ENCODE data around the gene CAMK2D.
"Not testable (repeated sequence)": the region's sequence is repeated elsewhere in the genome, so short reads cannot be mapped to it uniquely, and the experiment has no call there.

CAMK2D gene

GRCh38 chr4:113730467-113731216, 30.9 kb downstream of the CAMK2D start:
- DNase-seq: peak; percentile 57

GRCh38 chr4:113727802-113728201, 33.7 kb downstream of the CAMK2D start:
- no peak for DNase-seq

GRCh38 chr4:113725963-113726362, 35.6 kb downstream of the CAMK2D start:
- DNase-seq: no peak

DNA sequence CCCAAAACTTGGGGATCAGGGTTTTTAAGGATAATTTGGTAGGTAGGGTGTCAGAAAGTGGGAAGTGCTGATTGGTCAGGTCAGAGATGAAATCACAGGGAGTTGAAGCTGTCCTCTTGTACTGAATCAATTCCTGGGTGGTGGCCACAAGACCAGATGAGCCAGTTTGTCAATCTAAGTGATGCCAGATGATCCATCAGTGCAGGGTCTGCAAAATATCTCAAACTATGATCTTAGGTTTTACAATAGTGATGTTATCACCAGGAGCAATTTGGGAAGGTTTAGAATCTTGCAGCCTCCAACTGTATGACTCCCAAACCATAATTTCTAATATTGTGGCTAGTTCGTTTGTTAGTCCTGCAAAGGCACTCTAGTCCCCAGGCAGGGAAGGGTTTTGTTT, 43.3 kb downstream of the CAMK2D start:
- DNase-seq: no peak

DNA sequence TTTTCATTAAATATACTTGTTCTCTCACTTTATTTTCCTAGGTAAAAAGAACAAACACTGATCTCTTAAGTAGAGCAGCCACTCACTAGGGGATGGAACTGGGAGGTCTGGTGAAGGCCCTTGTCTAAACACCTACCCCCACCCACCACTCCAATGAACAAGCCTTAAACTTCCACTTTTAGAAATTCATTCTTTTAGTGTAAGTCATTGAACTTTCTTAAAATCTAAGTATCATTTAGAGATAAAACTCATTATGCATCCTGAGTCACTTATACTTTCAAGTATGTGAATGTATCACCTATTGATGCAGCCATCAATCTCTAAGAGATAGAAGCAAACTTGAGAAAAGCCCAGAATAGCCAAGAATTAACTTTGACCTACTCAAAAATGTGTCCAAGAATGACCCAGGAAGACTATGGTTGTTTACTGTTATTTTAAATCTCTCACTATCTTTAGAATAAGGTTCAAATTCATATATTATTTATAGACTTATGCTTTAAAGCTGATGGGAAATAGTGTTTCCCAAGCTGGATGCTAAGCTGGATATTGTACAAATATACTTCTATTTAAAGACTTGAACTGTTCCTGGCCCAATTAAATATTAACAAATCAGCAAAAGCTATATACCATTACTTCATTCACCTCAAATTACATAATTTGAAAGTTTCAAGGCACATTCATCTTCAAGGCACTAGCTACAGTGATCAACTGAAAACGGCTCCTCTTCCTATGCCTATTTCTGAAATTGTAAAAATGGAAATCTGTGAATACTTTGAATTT, 49.5 kb downstream of the CAMK2D start:
- DNase-seq: no peak

DNA sequence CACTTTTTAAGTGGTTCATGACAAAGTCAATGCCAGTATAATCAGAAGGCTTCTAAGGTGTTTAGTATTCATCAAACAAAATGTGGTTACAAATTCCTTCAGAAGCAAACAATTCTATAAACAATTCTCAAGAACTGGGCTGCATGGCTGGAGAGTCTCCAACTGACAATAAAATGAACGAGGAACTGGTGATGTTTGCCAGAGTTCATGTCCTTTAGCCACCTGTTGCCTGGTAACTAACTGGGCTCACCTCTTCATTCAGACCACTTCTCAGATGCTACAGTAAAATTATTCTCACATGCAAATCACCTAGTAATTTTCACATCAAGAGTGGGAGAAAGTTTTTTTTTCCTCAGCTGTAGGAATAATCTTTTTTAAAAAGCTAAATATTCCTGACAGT, 53.3 kb downstream of the CAMK2D start:
- DNase-seq: no peak

- no peak for DNase-seq
Observed at GRCh38 chr4:113707048-113707447, 54.5 kb downstream of the CAMK2D start.

DNA sequence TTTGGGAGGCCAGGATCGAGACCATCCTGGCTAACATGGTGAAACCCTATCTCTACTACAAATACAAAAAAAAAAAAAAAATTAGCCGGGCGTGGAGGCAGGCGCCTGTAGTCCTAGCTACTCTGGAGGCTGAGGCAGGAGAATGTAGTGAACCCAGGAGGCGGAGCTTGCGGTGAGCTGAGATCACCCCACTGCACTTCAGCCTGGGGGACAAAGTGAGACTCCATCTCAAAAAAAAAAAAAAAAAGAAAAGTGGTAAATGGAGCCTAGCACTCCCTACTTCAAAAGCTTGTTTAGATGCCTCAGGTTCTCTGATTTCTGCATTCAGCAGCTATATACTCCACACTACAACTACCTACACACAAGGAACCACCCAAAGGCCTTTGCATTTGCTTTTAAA, 56.4 kb downstream of the CAMK2D start:
- DNase-seq: not testable (repeated sequence)

DNA sequence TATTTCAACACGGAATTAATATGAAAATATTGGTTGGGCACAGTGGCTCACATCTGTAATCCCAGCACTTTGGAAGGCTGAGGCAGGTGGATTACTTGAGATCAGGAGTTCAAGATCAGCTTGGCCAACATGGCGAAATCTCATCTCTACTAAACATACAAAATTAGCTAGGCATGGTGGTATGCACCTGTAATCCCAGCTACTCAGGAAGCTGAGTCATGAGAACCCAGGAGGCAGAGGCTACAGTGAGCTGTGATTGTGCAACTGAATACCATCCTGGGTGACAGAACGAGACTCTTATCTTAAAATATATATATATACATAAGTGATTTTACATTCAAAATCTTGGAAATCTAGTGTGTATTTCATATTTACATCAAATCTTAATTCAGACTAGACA, 58.9 kb downstream of the CAMK2D start:
- DNase-seq: peak; percentile 17

GRCh38 chr4:113701169-113701568, 60.4 kb downstream of the CAMK2D start:
- no peak for DNase-seq

DNA sequence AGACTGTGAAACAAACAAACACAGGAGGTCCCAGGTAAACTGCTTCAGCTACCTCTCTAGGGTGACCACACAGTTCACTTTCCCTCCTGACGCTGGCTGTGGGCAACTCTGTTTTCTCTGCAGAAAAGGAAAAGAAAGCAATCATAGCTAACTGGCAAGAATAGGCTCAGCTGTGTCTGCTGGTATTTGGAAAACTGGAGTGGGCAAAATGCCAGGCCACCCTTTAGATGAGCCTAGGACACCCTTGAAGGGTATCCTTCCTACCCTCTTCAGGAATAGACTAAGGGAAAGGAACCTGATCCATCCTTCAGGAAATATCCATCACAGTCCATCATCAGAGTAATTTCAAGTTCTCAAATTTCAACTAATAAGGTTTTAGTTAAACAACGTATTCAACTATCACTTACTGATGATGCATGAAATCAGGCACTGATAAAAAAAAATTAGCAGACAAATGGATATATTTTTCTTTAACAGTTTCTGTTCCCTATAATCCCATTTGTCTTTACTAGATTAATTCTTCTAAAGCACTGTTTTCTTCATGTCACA, 60.9 kb downstream of the CAMK2D start:
- DNase-seq: no peak

DNA sequence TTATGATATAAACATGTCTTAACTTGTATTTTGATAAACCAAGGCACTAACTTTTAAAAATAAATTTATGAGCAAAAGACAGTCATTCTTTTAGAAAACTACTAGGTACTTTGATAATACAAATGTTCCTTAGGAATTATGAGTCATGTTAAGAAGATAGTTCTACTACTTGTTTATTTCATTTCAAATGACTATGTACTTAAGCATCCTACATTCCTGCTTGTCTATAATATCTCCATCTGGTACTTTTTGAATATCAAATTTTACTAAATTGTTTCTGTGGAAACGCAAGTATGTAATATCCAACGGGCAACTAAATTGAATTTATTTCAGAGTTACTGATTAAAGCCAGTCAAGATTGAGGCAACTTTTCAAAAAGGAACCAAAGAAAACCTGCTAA, 61.8 kb downstream of the CAMK2D start:
- no peak for DNase-seq

GRCh38 chr4:113697429-113697828, 64.1 kb downstream of the CAMK2D start:
- no peak for DNase-seq

- no peak for DNase-seq
Observed at GRCh38 chr4:113695328-113696169, 66.0 kb downstream of the CAMK2D start.

- DNase-seq: no peak
Observed at GRCh38 chr4:113694008-113694407, 67.5 kb downstream of the CAMK2D start.

DNA sequence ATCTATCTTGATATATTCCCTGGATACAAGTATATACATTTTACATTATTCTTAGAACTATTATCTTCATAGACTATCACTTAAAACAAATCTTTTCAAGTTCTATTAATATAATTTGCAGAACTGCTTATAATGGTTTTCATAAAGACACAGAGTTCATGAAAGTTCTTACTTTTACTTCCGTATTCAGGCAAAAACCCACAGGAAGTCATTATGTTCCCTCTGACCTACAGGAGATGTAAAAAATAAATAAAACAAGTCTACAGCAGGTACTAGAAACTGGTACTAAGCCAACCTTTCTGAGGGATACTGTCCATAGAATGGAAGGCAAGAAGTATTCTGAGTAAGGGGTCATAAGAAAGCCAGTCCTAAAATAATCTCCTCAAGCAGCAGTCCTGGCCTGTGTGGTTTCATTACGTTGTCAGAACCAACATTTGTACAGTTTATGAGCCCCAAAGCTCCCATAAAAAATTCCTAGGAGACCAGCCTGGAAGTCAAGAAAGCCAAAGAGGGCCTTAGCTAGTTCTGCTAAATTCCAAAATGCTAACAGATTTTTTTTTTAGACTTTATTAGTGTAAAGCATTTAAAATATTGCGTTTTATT, 68.6 kb downstream of the CAMK2D start:
- DNase-seq: no peak

GRCh38 chr4:113691676-113692075, 69.9 kb downstream of the CAMK2D start:
- no peak for DNase-seq

DNA sequence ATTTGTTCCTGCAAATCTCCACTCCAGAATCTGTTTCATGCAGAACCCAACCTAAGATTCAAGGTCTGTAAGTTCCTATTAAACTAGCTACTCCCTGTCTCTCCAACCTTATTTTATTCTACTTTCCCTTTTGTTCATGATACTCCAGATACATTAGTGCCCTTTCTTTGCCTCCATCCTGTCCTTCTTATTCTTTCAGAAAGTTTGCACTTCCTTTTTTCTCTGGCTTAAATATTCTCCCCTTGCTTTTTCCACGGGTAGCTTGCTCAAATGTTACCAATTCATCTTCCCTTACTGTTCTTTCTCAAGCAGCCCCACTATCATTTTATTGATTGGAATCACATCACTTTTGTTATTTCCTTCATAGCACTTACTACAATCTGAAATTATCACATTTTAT, 72.1 kb downstream of the CAMK2D start:
- DNase-seq: no peak

GRCh38 chr4:113687067-113687718, 74.3 kb downstream of the CAMK2D start:
- peak; percentile 53 for DNase-seq

- not testable (repeated sequence) for DNase-seq
Observed at GRCh38 chr4:113685157-113685556, 76.4 kb downstream of the CAMK2D start.

DNA sequence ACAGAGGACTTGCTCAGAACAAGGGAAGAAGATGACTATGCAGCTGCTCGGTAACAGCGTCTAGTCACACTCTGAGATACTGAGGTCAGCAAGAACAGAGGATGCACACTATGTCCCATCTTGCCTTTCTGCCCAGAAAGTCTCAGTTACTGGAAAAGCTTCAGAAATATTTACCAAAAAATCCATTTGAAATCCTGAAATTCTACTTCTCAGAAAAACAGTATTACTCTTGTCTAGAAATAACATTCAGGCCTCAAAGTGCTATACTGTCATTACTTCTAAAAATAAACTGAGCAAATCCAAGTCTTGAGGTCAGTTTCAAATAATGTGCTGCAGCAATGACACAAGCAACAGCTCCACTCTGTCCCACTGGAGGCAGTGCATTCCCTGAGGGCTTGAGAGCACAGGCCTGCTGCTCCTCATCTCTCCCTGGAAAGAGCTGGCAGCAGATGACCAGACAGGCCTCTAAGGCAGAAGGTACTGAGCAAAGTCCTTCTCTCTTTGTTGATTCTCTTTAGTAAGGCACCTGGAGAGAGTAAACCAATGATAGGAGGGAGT, 76.9 kb downstream of the CAMK2D start:
- DNase-seq: peak; percentile 88

All from activated CD4-positive, alpha-beta T cell treated with anti-CD3 and anti-CD28 coated beads, Interleukin-10, Interleukin-2, amounts not matched to agents 100 ng/mL and 50 ng/mL, durations not matched to agents 16 hours and 8 hours (primary cell).